ENCODE data around the gene MAPK8IP3. TPM values are rescaled to one million over a fixed set of nuclear protein-coding genes. Genes with fewer than 3 reads are reported as not detected.

Gene MAPK8IP3
- total and polyA plus RNA-seq, 3 experiments from 2014 or later: 2.3 to 63.2 (median 57.1) TPM

DNA sequence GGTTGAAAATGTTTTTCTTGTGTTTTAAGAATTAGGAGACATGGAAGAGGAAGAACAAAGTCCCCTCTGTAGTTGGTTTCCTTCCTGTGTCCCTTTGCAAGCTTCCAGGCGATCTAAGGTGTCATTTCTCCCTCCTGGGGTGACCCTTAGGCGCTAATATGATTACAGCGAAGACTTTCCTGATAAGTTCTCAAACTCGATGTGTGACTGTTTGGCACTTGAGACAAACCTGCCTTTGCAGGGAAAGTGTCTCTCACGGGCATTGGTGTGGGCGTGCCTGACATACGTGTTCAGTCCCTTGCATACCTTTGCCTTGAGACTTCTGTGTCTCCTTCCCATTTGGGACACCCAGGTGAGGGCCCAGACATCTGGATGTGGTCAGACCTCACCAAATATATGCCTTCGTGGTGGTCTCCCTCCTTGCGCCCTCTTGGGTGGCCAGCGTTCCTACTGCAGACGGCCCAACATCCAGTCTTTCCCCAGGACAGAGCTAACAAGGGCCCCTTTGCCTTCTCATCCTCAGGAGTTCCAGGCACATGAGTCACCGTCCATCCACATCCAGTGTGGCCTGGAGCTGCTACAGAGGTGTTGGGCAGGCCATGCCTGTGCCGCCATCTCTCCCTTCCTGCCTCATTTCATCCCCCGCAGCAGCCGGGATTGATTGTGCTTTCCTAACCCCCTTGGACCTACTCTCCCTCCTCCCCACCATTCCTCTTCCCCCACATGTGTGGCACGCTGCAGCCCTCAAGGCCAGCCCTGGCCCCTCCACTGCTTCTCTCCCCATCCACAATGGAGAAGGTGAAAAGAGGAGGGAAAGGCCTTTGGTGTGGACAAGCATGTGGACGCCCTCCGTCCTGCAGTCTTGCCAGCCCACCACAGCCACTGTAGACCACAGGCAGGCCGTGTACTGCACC, 31.0 kb upstream of the MAPK8IP3 start:
- Mint-ChIP-seq H3K36me3 (peaks cover 5 to 61% (median 14%) of the 10 kb centered on the region in 3 donors), H3K9me3 (no peaks in the 10 kb centered on the region), H3K27ac (no peak overlapping the region), H3K27me3 (no peaks in the 10 kb centered on the region), H3K4me3 (no peak overlapping the region), H3K4me1 (peaks cover 7 to 23% (median 20%) of the 10 kb centered on the region in 3 donors)
- peaks cover 17% of the 10 kb centered on the region for H3K4me1 ChIP-seq (ENCODE audit: insufficient read depth, low read length)
- H3K9me3 ChIP-seq (ENCODE audit: low read length): no peaks in the 10 kb centered on the region
- no peaks in the 10 kb centered on the region for H3K27me3 ChIP-seq (ENCODE audit: insufficient read depth, low read length, poor library complexity, severe bottlenecking)
- no peak for DNase-seq
- POLR2A ChIA-PET: no interaction called here
- CTCF ChIA-PET: interaction anchor here (1.3 to 4.6 kb wide), 2 partner anchors 31 to 49 kb away, joined by 4 to 25 read pairs; partner anchors contain the start of gene MAPK8IP3
- peaks cover 15% of the 10 kb centered on the region for H3K36me3 ChIP-seq (ENCODE audit: insufficient read depth, low read length)
- no peak overlapping the region for H3K4me3 ChIP-seq (ENCODE audit: low read length)
- no peak overlapping the region for H3K27ac ChIP-seq (ENCODE audit: low read depth, low read length)

- H3K4me3 Mint-ChIP-seq: peak overlapping the region in 5 of 7 donors; percentile 6 to 78 (median 47)
- Histone ChIP-seq H3K27ac (ENCODE audit: low read depth, low read length) (no peak overlapping the region), H3K27me3 (ENCODE audit: insufficient read depth, low read length, poor library complexity, severe bottlenecking) (no peaks in the 10 kb centered on the region), H3K9me3 (ENCODE audit: low read length) (no peaks in the 10 kb centered on the region), H3K4me3 (ENCODE audit: low read length) (no peak overlapping the region), H3K4me1 (ENCODE audit: insufficient read depth, low read length) (peaks cover 17% of the 10 kb centered on the region), H3K36me3 (ENCODE audit: insufficient read depth, low read length) (peaks cover 4% of the 10 kb centered on the region)
- H3K9me3 Mint-ChIP-seq: no peaks in the 10 kb centered on the region
- peaks cover 13 to 40% (median 30%) of the 10 kb centered on the region in 3 donors for H3K4me1 Mint-ChIP-seq
- DNase-seq: no peak
- no peaks in the 10 kb centered on the region for H3K27me3 Mint-ChIP-seq
- POLR2A ChIA-PET: interaction anchor here (1.1 kb wide), 1 partner anchor 117 kb away, joined by 3 read pairs; no protein-coding TSS in a partner anchor
- peak overlapping the region in 3 of 8 donors; percentile 54 to 87 (median 79) for H3K27ac Mint-ChIP-seq
- CTCF ChIA-PET: interaction anchor here (1.3 to 4.6 kb wide), 2 partner anchors 29 to 47 kb away, joined by 4 to 25 read pairs; partner anchors contain the start of gene MAPK8IP3
- peaks cover 5 to 46% (median 11%) of the 10 kb centered on the region in 3 donors for H3K36me3 Mint-ChIP-seq
These were observed 29.3 kb upstream of the MAPK8IP3 start for GRCh38 chr16:1676661-1677060.

DNA sequence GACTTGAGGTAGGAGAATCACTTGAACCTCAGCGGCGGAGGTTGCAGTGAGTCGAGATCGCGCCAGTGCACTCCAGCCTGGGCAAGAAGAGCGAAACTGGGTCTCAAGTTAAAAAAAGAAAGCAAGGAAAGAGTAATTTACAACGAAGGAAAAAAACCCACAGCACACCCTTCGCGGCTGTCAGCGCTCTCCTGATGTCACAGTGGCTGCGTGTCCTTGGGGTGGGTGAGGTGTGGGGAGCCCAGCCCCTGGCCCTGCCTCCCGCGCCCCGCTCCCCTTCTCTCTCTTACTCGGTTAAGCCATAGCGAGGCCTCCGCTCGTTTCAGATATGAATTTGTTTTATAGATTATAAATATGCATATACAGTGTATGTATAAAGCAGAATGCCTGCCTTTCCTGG, 28.7 kb upstream of the MAPK8IP3 start:
- Histone ChIP-seq H3K27ac (ENCODE audit: low read depth, low read length) (no peak overlapping the region), H3K4me1 (ENCODE audit: insufficient read depth, low read length) (peaks cover 17% of the 10 kb centered on the region), H3K4me3 (ENCODE audit: low read length) (no peak overlapping the region), H3K36me3 (ENCODE audit: insufficient read depth, low read length) (no peaks in the 10 kb centered on the region), H3K27me3 (ENCODE audit: insufficient read depth, low read length, poor library complexity, severe bottlenecking) (no peaks in the 10 kb centered on the region), H3K9me3 (ENCODE audit: low read length) (no peaks in the 10 kb centered on the region)
- POLR2A ChIA-PET: interaction anchor here (0.5 to 2.1 kb wide), 5 partner anchors 29 to 287 kb away, joined by 3 to 28 read pairs (median 5); partner anchors contain the start of genes MAPK8IP3, NUBP2 and RPS2
- Mint-ChIP-seq H3K36me3 (peaks cover 5 to 39% (median 8%) of the 10 kb centered on the region in 3 donors), H3K4me1 (peaks cover 14 to 43% (median 32%) of the 10 kb centered on the region in 3 donors), H3K9me3 (no peaks in the 10 kb centered on the region), H3K27me3 (no peaks in the 10 kb centered on the region), H3K27ac (peak overlapping the region in 4 of 8 donors; percentile 79 to 95 (median 86)), H3K4me3 (peak overlapping the region in 6 of 7 donors; percentile 47 to 86 (median 57))
- CTCF ChIA-PET: interaction anchor here (0.9 to 4.6 kb wide), 4 partner anchors 29 to 47 kb away, joined by 3 to 25 read pairs (median 4); partner anchors contain the start of gene MAPK8IP3
- peak in 2 of 5 donors; percentile 10 to 11 for DNase-seq

DNA sequence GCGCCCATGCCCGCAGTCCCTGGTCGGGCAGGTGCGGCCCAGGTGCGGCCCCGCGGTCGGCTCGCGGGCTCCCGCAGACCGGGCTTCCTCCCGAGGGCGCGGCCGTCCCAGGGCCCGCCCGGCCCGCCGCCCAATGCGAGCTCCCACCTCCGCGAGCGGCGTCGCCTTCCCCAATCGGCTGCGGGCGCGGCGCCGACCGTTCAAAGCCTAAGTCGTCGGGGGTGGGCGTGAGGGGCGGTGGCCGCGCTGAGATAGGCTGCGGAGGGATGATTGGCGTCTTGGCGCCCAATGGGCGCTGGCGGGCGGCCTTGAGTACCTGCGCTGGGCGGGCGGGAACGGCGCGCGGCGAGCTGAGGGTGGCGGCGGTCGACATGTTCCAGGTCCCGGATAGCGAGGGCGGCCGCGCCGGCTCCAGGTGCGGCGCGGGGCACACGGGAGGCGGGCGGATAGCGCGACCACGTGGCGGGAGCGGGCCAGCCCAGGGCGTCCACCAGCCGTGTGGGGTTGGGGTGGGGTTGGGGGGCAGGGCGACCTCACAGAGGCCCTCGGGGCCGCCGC, 28.0 kb upstream of the MAPK8IP3 start, which contains the start of gene JPT2:
Gene JPT2 (plus strand): TSS at position 338 of the 558 bp plus-strand sequence. CDS start 34 bp downstream, at position 372.
- H3K27me3 ChIP-seq (ENCODE audit: insufficient read depth, low read length, poor library complexity, severe bottlenecking): no peaks in the 10 kb centered on the region
- no peaks in the 10 kb centered on the region for H3K36me3 ChIP-seq (ENCODE audit: insufficient read depth, low read length)
- H3K4me3 Mint-ChIP-seq: peak within 1 kb of the TSS; percentile 88 to 95 (median 90)
- H3K9me3 ChIP-seq (ENCODE audit: low read length): no peaks in the 10 kb centered on the region
- peaks cover 17% of the 10 kb centered on the region for H3K4me1 ChIP-seq (ENCODE audit: insufficient read depth, low read length)
- H3K4me3 ChIP-seq (ENCODE audit: low read length): peak within 1 kb of the TSS; percentile 76
- peak within 1 kb of the TSS; percentile 76 to 95 (median 86) for H3K27ac Mint-ChIP-seq
- H3K9me3 Mint-ChIP-seq: no peaks in the 10 kb centered on the region
- peak; percentile 92 to 95 (median 93) for DNase-seq
- peaks cover 1 to 32% (median 5%) of the 10 kb centered on the region in 3 donors for H3K36me3 Mint-ChIP-seq
- peak within 1 kb of the TSS; percentile 61 for H3K27ac ChIP-seq (ENCODE audit: low read depth, low read length)
- H3K4me1 Mint-ChIP-seq: peaks cover 14 to 43% (median 32%) of the 10 kb centered on the region in 3 donors
- CTCF ChIA-PET: interaction anchor here (0.7 to 4.6 kb wide), 6 partner anchors 11 to 48 kb away, joined by 3 to 25 read pairs (median 4); partner anchors contain the start of gene MAPK8IP3
- H3K27me3 Mint-ChIP-seq: no peaks in the 10 kb centered on the region
- POLR2A ChIA-PET: interaction anchor here (0.5 to 2.1 kb wide), 7 partner anchors 28 to 287 kb away, joined by 3 to 28 read pairs (median 3); partner anchors contain the start of genes MAPK8IP3, NUBP2 and RPS2

GRCh38 chr16:1678500-1679098, 27.4 kb upstream of the MAPK8IP3 start:
- Histone ChIP-seq H3K27ac (ENCODE audit: low read depth, low read length) (peak overlapping the region; percentile 61), H3K9me3 (ENCODE audit: low read length) (no peaks in the 10 kb centered on the region), H3K27me3 (ENCODE audit: insufficient read depth, low read length, poor library complexity, severe bottlenecking) (no peaks in the 10 kb centered on the region), H3K4me3 (ENCODE audit: low read length) (peak overlapping the region; percentile 76), H3K4me1 (ENCODE audit: insufficient read depth, low read length) (peaks cover 17% of the 10 kb centered on the region), H3K36me3 (ENCODE audit: insufficient read depth, low read length) (no peaks in the 10 kb centered on the region)
- Mint-ChIP-seq H3K27me3 (no peaks in the 10 kb centered on the region), H3K4me3 (peak overlapping the region; percentile 88 to 94 (median 90)), H3K27ac (peak overlapping the region; percentile 76 to 93 (median 84)), H3K4me1 (peaks cover 14 to 44% (median 35%) of the 10 kb centered on the region in 3 donors), H3K9me3 (no peaks in the 10 kb centered on the region), H3K36me3 (peaks cover 0 to 29% (median 0%) of the 10 kb centered on the region in 3 donors)
- CTCF ChIA-PET: interaction anchor here (0.7 to 4.6 kb wide), 5 partner anchors 10 to 48 kb away, joined by 3 to 25 read pairs (median 4); partner anchors contain the start of gene MAPK8IP3
- POLR2A ChIA-PET: interaction anchor here (0.6 to 2.1 kb wide), 6 partner anchors 28 to 372 kb away, joined by 3 to 28 read pairs (median 4); partner anchors contain the start of gene MAPK8IP3
- peak; percentile 23 to 74 (median 49) for DNase-seq

GRCh38 chr16:1680361-1680760, 25.6 kb upstream of the MAPK8IP3 start:
- H3K4me1 ChIP-seq (ENCODE audit: insufficient read depth, low read length): peaks cover 17% of the 10 kb centered on the region
- Mint-ChIP-seq H3K4me1 (peaks cover 15 to 46% (median 38%) of the 10 kb centered on the region in 3 donors), H3K27ac (peak overlapping the region in 1 of 8 donors; percentile 75), H3K36me3 (peaks cover 0 to 24% (median 0%) of the 10 kb centered on the region in 3 donors), H3K27me3 (no peaks in the 10 kb centered on the region), H3K9me3 (no peaks in the 10 kb centered on the region), H3K4me3 (peak overlapping the region in 6 of 7 donors; percentile 19 to 85 (median 36))
- DNase-seq: no peak
- no peak overlapping the region for H3K4me3 ChIP-seq (ENCODE audit: low read length)
- H3K9me3 ChIP-seq (ENCODE audit: low read length): no peaks in the 10 kb centered on the region
- H3K36me3 ChIP-seq (ENCODE audit: insufficient read depth, low read length): no peaks in the 10 kb centered on the region
- H3K27me3 ChIP-seq (ENCODE audit: insufficient read depth, low read length, poor library complexity, severe bottlenecking): no peaks in the 10 kb centered on the region
- CTCF ChIA-PET: interaction anchor here (2.4 kb wide), 1 partner anchor 26 kb away, joined by 11 read pairs; the partner anchor contains the start of gene MAPK8IP3
- H3K27ac ChIP-seq (ENCODE audit: low read depth, low read length): no peak overlapping the region
- POLR2A ChIA-PET: no interaction called here

DNA sequence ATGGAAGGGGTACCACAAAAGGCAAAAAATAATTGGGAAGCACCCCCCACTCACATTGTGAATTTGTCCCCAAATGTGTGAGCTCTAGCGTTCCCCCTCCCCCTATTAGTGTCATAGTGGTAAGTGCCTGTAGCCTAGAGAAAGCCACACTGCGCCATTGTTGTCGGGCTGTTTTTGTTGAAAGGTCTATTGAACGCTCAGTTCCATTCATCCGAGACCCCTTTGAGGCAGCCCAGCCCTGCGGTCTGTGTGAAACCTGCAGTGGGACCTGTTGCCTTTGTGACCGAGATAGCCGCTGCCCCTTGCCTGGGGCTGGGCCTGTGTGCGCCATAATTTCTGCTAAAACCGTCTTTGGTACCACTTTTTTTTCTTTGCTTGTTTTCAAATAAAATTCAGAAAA, 25.0 kb upstream of the MAPK8IP3 start:
- no peaks in the 10 kb centered on the region for H3K9me3 ChIP-seq (ENCODE audit: low read length)
- no peaks in the 10 kb centered on the region for H3K27me3 ChIP-seq (ENCODE audit: insufficient read depth, low read length, poor library complexity, severe bottlenecking)
- POLR2A ChIA-PET: no interaction called here
- Mint-ChIP-seq H3K27ac (peak overlapping the region in 5 of 8 donors; percentile 37 to 81 (median 56)), H3K27me3 (no peaks in the 10 kb centered on the region), H3K36me3 (peaks cover 0 to 25% (median 0%) of the 10 kb centered on the region in 3 donors), H3K4me3 (peak overlapping the region in 4 of 7 donors; percentile 23 to 85 (median 57)), H3K4me1 (peaks cover 15 to 46% (median 38%) of the 10 kb centered on the region in 3 donors), H3K9me3 (no peaks in the 10 kb centered on the region)
- no peak overlapping the region for H3K4me3 ChIP-seq (ENCODE audit: low read length)
- DNase-seq: no peak
- H3K27ac ChIP-seq (ENCODE audit: low read depth, low read length): no peak overlapping the region
- CTCF ChIA-PET: interaction anchor here (2.4 kb wide), 1 partner anchor 25 kb away, joined by 11 read pairs; the partner anchor contains the start of gene MAPK8IP3
- H3K36me3 ChIP-seq (ENCODE audit: insufficient read depth, low read length): no peaks in the 10 kb centered on the region
- peaks cover 17% of the 10 kb centered on the region for H3K4me1 ChIP-seq (ENCODE audit: insufficient read depth, low read length)
